Activated CD8-positive, alpha-beta memory T cell treated with anti-CD3 and anti-CD28 coated beads, Interleukin-2, amount 50 U/mL, for 1 hour (primary cell): ENCODE results near the gene KRTAP2-3.

ENCODE experiments used
- DNase-seq: peaks from one replicate; pipeline ENCODE4 v3.0.0-alpha.2; 2020; ENCODE audit errors: extremely low read depth

The KRTAP2-3 gene

DNA sequence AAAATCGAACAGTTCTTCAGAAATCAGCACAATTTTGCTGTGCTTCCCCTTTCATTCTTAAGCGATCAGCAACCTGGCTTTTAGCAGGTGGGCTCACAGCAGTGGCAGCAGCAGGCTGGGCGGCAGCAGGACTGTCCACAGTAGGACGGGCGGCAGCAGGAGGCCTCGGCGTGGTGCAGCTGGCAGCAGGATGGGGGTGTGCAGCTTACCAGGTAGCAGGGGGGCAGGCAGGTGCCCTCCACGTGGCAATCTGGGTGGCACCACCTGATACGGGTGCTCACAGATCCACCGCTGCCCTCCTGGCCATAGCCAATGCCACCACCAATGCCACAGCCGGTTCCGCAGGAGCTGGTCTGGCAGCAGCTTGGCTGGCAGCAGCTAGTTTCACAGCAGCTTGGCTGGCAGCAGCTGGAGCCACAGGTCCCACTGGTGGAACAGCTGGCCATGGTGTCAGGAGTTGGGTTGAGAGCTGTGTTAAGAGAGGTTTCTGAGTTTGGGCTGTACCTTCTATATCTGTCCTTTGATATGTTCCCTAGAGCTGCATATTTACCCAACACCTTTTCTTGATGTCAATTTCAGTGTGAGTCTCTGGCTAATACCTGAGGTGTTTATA lies 30.2 kb downstream of the KRTAP2-3 start, which contains the start of gene KRTAP1-4:
TSS of gene KRTAP1-4 (minus strand) at position 563 of the 613 bp plus-strand sequence. CDS start at position 446, 117 bp downstream.
- no peak for DNase-seq

- no peak for DNase-seq
Measured at GRCh38 chr17:41026715-41027471, 33.0 kb downstream of the KRTAP2-3 start, which contains the start of gene KRTAP1-5. KRTAP1-5 (minus strand) TSS chr17:41027208; CDS start chr17:41027155, 53 bp downstream.

- no peak for DNase-seq
Measured at GRCh38 chr17:41024697-41025096, 35.2 kb downstream of the KRTAP2-3 start.

DNA sequence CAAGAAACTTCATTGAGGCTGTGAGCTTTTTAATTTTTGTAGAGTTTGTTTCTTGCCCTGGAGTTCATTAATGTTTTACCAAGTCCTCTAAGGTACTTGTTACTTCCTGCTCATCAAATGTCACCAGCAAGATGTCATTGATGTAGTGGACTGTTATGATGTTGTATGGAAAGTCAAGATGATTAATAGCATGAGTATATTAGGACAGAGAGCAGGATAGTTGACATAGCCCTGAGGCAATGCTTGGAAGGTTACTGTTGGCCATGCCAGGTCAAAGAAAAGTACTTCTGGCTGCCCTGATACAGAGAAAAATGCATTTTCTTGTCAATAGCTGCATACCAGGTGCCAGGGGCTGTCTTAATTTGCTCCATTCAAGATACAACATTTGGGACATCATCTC lies 39.6 kb downstream of the KRTAP2-3 start:
- DNase-seq, result no peak

DNA sequence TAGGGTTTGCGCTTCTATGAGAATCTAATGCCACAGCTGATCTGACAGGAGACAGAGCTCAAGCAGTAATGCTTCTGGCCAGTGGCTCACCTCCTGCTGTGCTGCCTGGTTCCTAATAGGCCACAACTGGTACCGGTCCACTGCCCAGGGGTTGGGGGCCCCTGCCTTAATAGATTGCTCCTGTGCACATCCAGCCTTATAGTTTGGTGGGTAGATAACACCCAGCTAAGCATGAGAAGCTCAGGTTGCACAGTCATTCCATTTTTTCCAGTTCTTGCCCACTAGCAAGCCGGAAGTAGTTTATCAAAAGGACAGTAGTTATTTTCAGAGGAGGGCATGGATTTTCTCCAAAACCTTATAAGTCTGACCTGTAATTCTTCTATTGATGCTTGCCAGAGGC lies 40.5 kb downstream of the KRTAP2-3 start:
- DNase-seq, result no peak

DNA sequence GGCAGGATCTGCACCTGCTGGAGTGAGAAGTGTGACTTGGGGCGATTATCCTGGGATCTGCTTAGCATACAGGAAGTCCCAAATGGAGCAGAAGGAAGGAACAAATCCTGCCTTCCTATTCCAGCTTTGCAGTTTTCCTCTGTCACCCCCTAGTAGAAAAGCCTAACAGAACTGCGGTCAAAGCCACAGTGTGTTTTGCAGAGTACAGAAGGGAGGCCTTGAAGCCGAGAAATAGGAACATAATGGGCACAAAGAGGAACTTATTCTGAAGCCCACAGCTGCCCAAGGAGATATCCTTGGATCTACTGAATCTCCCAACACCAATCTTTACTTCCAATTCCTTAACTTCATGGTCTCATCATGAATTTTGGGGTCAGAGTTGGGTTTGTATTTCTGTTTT lies 41.4 kb downstream of the KRTAP2-3 start:
- DNase-seq, result no peak

DNA sequence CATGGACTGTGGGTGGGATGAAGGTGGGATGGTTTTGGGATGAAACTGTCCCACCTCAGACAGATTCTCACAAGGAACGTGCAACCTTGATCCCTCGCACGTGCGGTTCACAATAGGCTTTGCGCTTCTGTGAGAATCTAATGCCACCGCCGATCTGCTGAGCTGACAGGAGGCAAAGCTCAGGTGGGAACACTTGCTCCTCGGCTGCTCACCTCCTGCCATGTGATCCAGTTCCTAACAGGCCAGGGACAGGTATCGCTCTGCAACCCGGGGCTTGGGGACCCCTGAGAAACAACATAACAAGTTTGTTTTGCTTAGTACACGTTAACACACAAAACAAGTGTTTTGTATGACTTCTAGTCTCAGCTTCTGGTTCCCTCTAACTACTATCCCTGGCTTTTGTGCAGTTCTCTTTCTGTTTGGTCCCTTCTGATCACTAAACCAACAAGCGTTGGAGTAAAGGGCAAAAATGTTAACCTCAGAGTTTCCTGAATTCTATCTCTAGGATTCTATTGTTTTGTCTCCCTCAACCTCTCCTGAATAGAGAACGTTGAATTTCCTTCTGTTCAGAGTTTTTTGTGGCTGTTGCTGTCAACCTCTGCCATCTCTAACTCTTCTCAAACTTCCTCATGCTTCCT lies 43.2 kb downstream of the KRTAP2-3 start:
- no peak for DNase-seq

GRCh38 chr17:41015454-41015853 lies 44.5 kb downstream of the KRTAP2-3 start:
- no peak for DNase-seq

GRCh38 chr17:41013606-41014005 lies 46.3 kb downstream of the KRTAP2-3 start:
- no peak for DNase-seq

DNA sequence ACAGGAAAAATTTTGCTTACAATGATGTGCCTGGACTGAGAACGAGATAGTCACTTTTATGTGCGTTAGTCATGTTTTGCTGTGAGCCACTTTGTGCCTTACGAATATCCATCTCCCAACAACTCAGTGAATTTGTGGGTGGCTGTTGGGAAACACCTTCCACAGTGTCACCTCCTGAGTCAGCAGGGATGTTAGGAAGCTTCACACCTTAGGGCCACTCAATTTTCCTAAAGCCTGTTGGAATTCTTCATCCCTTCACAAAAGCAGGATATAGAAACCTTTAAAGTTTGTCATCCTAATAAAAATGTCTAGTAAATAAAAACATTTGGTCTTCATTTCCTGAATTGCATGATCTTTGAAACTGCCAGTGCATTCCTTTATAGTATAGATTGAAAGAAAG lies 46.7 kb downstream of the KRTAP2-3 start:
- no peak for DNase-seq

DNA sequence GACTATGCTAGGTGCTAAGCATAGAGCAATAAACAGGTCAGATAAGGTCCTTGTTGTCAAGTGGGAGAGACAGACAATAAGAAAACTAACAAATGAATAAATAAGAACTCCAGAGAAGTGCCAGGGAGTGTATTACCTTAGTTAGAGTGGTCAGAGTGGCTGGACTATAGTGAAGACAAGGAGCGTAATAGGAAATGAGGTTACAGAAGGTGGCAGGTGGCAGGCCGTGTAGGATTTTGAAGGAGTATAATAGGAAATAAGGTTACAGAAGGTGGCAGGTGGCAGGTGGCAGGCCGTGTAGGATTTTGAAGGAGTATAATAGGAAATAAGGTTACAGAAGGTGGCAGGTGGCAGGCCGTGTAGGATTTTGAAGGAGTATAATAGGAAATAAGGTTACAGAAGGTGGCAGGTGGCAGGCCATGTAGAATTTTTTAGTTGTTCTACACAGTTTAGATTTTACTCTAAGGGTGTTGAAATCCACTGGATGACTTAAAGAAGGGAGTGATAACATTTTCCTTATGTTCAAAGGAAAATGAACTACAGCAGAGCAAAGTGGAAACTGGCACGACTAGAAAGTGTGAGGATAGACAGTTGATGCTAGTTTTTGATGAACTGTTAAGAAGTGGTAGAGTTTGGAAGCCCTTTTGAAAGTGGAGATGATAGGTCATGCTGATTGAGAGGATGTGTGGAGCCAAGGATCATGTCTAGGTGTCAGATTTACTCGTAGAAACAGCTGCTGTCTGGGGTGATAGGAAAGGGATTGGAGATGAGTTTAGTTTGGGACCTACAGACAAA lies 47.4 kb downstream of the KRTAP2-3 start:
- no peak for DNase-seq

- no peak for DNase-seq
Measured at GRCh38 chr17:41010441-41010840, 49.5 kb downstream of the KRTAP2-3 start.

- DNase-seq, result no peak
Measured at GRCh38 chr17:41009936-41010335, 50.0 kb downstream of the KRTAP2-3 start.

DNA sequence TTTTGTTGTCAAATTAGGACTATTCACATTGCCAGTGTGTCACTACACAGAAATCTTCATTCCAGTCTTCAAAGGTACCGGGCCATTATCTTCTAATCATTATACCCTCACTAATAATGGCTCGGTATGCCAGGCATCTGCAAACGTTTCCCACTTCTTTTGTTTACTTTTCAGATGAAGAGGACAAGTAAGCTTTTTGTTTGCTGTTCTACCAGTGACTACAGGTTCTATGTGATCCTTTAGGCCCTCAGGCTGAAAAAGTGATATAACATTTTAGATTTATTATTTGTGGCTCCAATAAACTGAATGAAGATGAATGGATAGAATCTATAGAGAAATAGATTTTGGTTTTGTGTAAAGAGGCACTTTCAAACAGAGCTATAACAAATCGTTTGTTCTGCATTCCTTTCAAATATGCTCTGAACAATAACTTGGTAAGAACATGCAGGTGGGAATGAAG lies 50.6 kb downstream of the KRTAP2-3 start:
- DNase-seq, result no peak
